Kidney epithelial cell (primary cell): ENCODE measurements around the gene GCNT1. TPM values are rescaled to one million over a fixed set of nuclear protein-coding genes. Genes with fewer than 3 reads are reported as not detected.
"Not testable (repeated sequence)": the region's sequence is repeated elsewhere in the genome, so short reads cannot be mapped to it uniquely, and the experiment has no call there.

Source experiments
- DNase-seq: peaks from one replicate; pipeline ENCODE4 v3.0.0-alpha.2; 2010; ENCODE audit warnings: low read depth
- H3K27me3 ChIP-seq: 2 replicates; pipeline ENCODE4 v1.6.0; 2011; ENCODE audit warnings: low read length; ENCODE audit not compliant: control insufficient read depth, insufficient read depth
- H3K36me3 ChIP-seq: 2 replicates; pipeline ENCODE4 v1.5.1; 2011; ENCODE audit warnings: low read length; ENCODE audit not compliant: control insufficient read depth, insufficient read depth
- H3K4me3 ChIP-seq: 2 replicates; pipeline ENCODE4 v1.5.1; 2011; ENCODE audit warnings: low read depth, mild to moderate bottlenecking, control low read depth, low read length
- CTCF ChIP-seq: IDR thresholded peaks from 2 replicates; pipeline ENCODE4 v1.5.1; 2011; ENCODE audit warnings: mild to moderate bottlenecking, moderate library complexity, low read length, control low read depth, inconsistent platforms; ENCODE audit not compliant: insufficient read depth, poor library complexity, severe bottlenecking
- total RNA-seq: library from RNA; depleted of rRNA; stranded (reverse); fragments of >200 nt; gene quantifications from 2 replicates; pipeline ENCODE4 v1.2.3, GENCODE V29; 2015

GCNT1 gene
- total RNA-seq, 1 donor from 2014 or later, result 2.7 TPM

GRCh38 chr9:76466299-76466605 is 7.3 kb downstream of the GCNT1 start:
- TF ChIP-seq CTCF, result no peak
- no peak overlapping the region for H3K4me3 ChIP-seq
- no peaks in the 10 kb centered on the region for H3K36me3 ChIP-seq
- H3K27me3 ChIP-seq, result no peaks in the 10 kb centered on the region
- no peak for DNase-seq

- no peak for DNase-seq
- no peak overlapping the region for H3K4me3 ChIP-seq
- no peak for TF ChIP-seq CTCF
- no peaks in the 10 kb centered on the region for H3K36me3 ChIP-seq
- no peaks in the 10 kb centered on the region for H3K27me3 ChIP-seq
Observed at GRCh38 chr9:76474419-76474818, 15.4 kb downstream of the GCNT1 start.

- H3K36me3 ChIP-seq, result no peaks in the 10 kb centered on the region
- H3K4me3 ChIP-seq, result no peak overlapping the region
- no peaks in the 10 kb centered on the region for H3K27me3 ChIP-seq
- TF ChIP-seq CTCF, result no peak
- no peak for DNase-seq
Observed at GRCh38 chr9:76475686-76476085, 16.7 kb downstream of the GCNT1 start.

- DNase-seq, H3K36me3 ChIP-seq, H3K4me3 ChIP-seq, H3K27me3 ChIP-seq: not testable (repeated sequence)
Observed at GRCh38 chr9:76477818-76478217, 18.8 kb downstream of the GCNT1 start.

- Histone ChIP-seq H3K4me3 (no peak overlapping the region), H3K36me3 (no peaks in the 10 kb centered on the region), H3K27me3 (no peaks in the 10 kb centered on the region)
- DNase-seq, result no peak
- no peak for TF ChIP-seq CTCF
Observed at GRCh38 chr9:76478226-76478625, 19.2 kb downstream of the GCNT1 start.

GRCh38 chr9:76479337-76479736 is 20.4 kb downstream of the GCNT1 start:
- DNase-seq, H3K27me3 ChIP-seq, H3K36me3 ChIP-seq: not testable (repeated sequence)

DNA sequence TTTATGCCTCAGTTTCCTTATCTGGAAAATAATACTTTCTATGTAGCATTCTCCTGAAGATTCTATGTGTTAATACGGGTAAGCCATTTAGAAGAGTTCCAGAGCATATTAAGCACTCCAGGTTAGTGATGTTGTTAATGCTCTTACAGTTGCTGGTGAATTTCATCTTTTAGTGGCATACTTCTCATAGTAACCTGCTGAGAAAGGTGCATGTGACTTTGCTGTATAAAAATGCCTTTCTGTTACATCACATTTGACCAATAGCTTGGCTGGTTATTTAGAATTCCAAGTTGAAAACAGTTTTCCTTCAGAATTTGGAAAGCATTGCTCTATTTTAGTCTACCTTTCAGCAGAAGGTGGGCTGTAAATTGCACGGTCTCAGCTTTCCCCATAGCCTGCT is 27.2 kb downstream of the GCNT1 start:
- H3K4me3 ChIP-seq, result no peak overlapping the region
- peak; percentile 14 for DNase-seq
- no peaks in the 10 kb centered on the region for H3K27me3 ChIP-seq
- TF ChIP-seq CTCF, result no peak
- H3K36me3 ChIP-seq, result no peaks in the 10 kb centered on the region

More at GRCh38 chr9:76479337-76479736, 20.4 kb downstream of the GCNT1 start:
- not testable (repeated sequence) for H3K4me3 ChIP-seq
